ENCODE data around the gene FOXO3.

FOXO3 gene

GRCh38 chr6:108650325-108650724, 89.6 kb downstream of the FOXO3 start:
- WGBS (ENCODE audit: insufficient coverage): no CpG with 5 or more reads among the region's 1 CpG
- POLR2A ChIA-PET: no interaction called here
- no peaks in the 10 kb centered on the region for H3K9me3 ChIP-seq (ENCODE audit: control extremely low read depth in 1 of 5, control insufficient read depth in 4 of 5, insufficient read depth in 2 of 5, low read depth in 1 of 5, low read length in 4 of 5)
- no peak overlapping the region for H3K4me3 ChIP-seq (ENCODE audit: control insufficient read depth in 1 of 7, extremely low read depth in 1 of 7, insufficient read depth in 4 of 7, low read depth in 2 of 7, low read length in 6 of 7)
- no peaks in the 10 kb centered on the region for H3K27me3 ChIP-seq (replicated peaks in 2 of 5; ENCODE audit: control insufficient read depth in 4 of 5, insufficient read depth in 5 of 5, low read length in 4 of 5)
- no peak overlapping the region for H3K27ac ChIP-seq (ENCODE audit: insufficient read depth in 1 of 2, low read depth in 1 of 2, low read length in 2 of 2, poor library complexity in 1 of 2, severe bottlenecking in 2 of 2)
- DNase-seq: no peak
- H3K36me3 ChIP-seq (ENCODE audit: control insufficient read depth in 4 of 4, insufficient read depth in 4 of 4, low read length in 3 of 4): peaks cover 2 to 5% (median 4%) of the 10 kb centered on the region in 4 experiments
- H3K4me1 ChIP-seq (ENCODE audit: control extremely low read depth in 1 of 4, control insufficient read depth in 4 of 4, insufficient read depth in 4 of 4, low read length in 3 of 4): peaks cover 0 to 7% (median 2%) of the 10 kb centered on the region in 4 experiments
- CTCF ChIA-PET: interaction anchor here (3.9 kb wide), 1 partner anchor 12 kb away, joined by 14 read pairs; no protein-coding TSS in a partner anchor

- 83% methylated on average over 1 of the region's 5 CpGs for WGBS (ENCODE audit: insufficient coverage)
- no peak for DNase-seq
- CTCF ChIA-PET: interaction anchor here (3.9 kb wide), 1 partner anchor 13 kb away, joined by 14 read pairs; no protein-coding TSS in a partner anchor
- Histone ChIP-seq H3K27me3 (replicated peaks in 2 of 5; ENCODE audit: control insufficient read depth in 4 of 5, insufficient read depth in 5 of 5, low read length in 4 of 5) (no peaks in the 10 kb centered on the region), H3K4me3 (ENCODE audit: control insufficient read depth in 1 of 7, extremely low read depth in 1 of 7, insufficient read depth in 4 of 7, low read depth in 2 of 7, low read length in 6 of 7) (no peak overlapping the region), H3K4me1 (ENCODE audit: control extremely low read depth in 1 of 4, control insufficient read depth in 4 of 4, insufficient read depth in 4 of 4, low read length in 3 of 4) (peaks cover 0 to 7% (median 2%) of the 10 kb centered on the region in 4 experiments), H3K36me3 (ENCODE audit: control insufficient read depth in 4 of 4, insufficient read depth in 4 of 4, low read length in 3 of 4) (peaks cover 2 to 5% (median 4%) of the 10 kb centered on the region in 4 experiments), H3K9me3 (ENCODE audit: control extremely low read depth in 1 of 5, control insufficient read depth in 4 of 5, insufficient read depth in 2 of 5, low read depth in 1 of 5, low read length in 4 of 5) (no peaks in the 10 kb centered on the region), H3K27ac (ENCODE audit: insufficient read depth in 1 of 2, low read depth in 1 of 2, low read length in 2 of 2, poor library complexity in 1 of 2, severe bottlenecking in 2 of 2) (no peak overlapping the region)
- POLR2A ChIA-PET: interaction anchor here (0.8 to 1.0 kb wide), 2 partner anchors 33 to 88 kb away, joined by 3 read pairs; no protein-coding TSS in a partner anchor
Observed at GRCh38 chr6:108650781-108651180, 90.1 kb downstream of the FOXO3 start.

GRCh38 chr6:108651340-108652227, 90.9 kb downstream of the FOXO3 start:
- peaks cover 0 to 7% (median 2%) of the 10 kb centered on the region in 4 experiments for H3K4me1 ChIP-seq (ENCODE audit: control extremely low read depth in 1 of 4, control insufficient read depth in 4 of 4, insufficient read depth in 4 of 4, low read length in 3 of 4)
- ChIA-PET POLR2A (interaction anchor here (0.8 to 1.0 kb wide), 2 partner anchors 33 to 89 kb away, joined by 3 read pairs; no protein-coding TSS in a partner anchor), CTCF (interaction anchor here (3.9 kb wide), 1 partner anchor 13 kb away, joined by 14 read pairs; no protein-coding TSS in a partner anchor)
- no peak overlapping the region for H3K4me3 ChIP-seq (ENCODE audit: control insufficient read depth in 1 of 7, extremely low read depth in 1 of 7, insufficient read depth in 4 of 7, low read depth in 2 of 7, low read length in 6 of 7)
- H3K9me3 ChIP-seq (ENCODE audit: control extremely low read depth in 1 of 5, control insufficient read depth in 4 of 5, insufficient read depth in 2 of 5, low read depth in 1 of 5, low read length in 4 of 5): no peaks in the 10 kb centered on the region
- DNase-seq: no peak
- peaks cover 0 to 7% (median 3%) of the 10 kb centered on the region in 4 experiments for H3K36me3 ChIP-seq (ENCODE audit: control insufficient read depth in 4 of 4, insufficient read depth in 4 of 4, low read length in 3 of 4)
- H3K27me3 ChIP-seq (replicated peaks in 2 of 5; ENCODE audit: control insufficient read depth in 4 of 5, insufficient read depth in 5 of 5, low read length in 4 of 5): no peaks in the 10 kb centered on the region
- H3K27ac ChIP-seq (ENCODE audit: insufficient read depth in 1 of 2, low read depth in 1 of 2, low read length in 2 of 2, poor library complexity in 1 of 2, severe bottlenecking in 2 of 2): no peak overlapping the region
- WGBS (ENCODE audit: insufficient coverage): 95% methylated on average over 4 of the region's 9 CpGs

GRCh38 chr6:108652375-108652774, 91.7 kb downstream of the FOXO3 start:
- H3K4me1 ChIP-seq (ENCODE audit: control extremely low read depth in 1 of 4, control insufficient read depth in 4 of 4, insufficient read depth in 4 of 4, low read length in 3 of 4): peaks cover 0 to 7% (median 2%) of the 10 kb centered on the region in 4 experiments
- CTCF ChIA-PET: no interaction called here
- no peaks in the 10 kb centered on the region for H3K9me3 ChIP-seq (ENCODE audit: control extremely low read depth in 1 of 5, control insufficient read depth in 4 of 5, insufficient read depth in 2 of 5, low read depth in 1 of 5, low read length in 4 of 5)
- no peaks in the 10 kb centered on the region for H3K27me3 ChIP-seq (replicated peaks in 2 of 5; ENCODE audit: control insufficient read depth in 4 of 5, insufficient read depth in 5 of 5, low read length in 4 of 5)
- H3K36me3 ChIP-seq (ENCODE audit: control insufficient read depth in 4 of 4, insufficient read depth in 4 of 4, low read length in 3 of 4): peaks cover 0 to 7% (median 3%) of the 10 kb centered on the region in 4 experiments
- no peak overlapping the region for H3K27ac ChIP-seq (ENCODE audit: insufficient read depth in 1 of 2, low read depth in 1 of 2, low read length in 2 of 2, poor library complexity in 1 of 2, severe bottlenecking in 2 of 2)
- DNase-seq: no peak
- no peak overlapping the region for H3K4me3 ChIP-seq (ENCODE audit: control insufficient read depth in 1 of 7, extremely low read depth in 1 of 7, insufficient read depth in 4 of 7, low read depth in 2 of 7, low read length in 6 of 7)
- POLR2A ChIA-PET: no interaction called here

GRCh38 chr6:108653949-108654348, 93.2 kb downstream of the FOXO3 start:
- Histone ChIP-seq H3K4me3 (ENCODE audit: control insufficient read depth in 1 of 7, extremely low read depth in 1 of 7, insufficient read depth in 4 of 7, low read depth in 2 of 7, low read length in 6 of 7) (no peak overlapping the region), H3K36me3 (ENCODE audit: control insufficient read depth in 4 of 4, insufficient read depth in 4 of 4, low read length in 3 of 4) (peaks cover 0 to 2% (median 0%) of the 10 kb centered on the region in 4 experiments), H3K27ac (ENCODE audit: insufficient read depth in 1 of 2, low read depth in 1 of 2, low read length in 2 of 2, poor library complexity in 1 of 2, severe bottlenecking in 2 of 2) (no peak overlapping the region), H3K4me1 (ENCODE audit: control extremely low read depth in 1 of 4, control insufficient read depth in 4 of 4, insufficient read depth in 4 of 4, low read length in 3 of 4) (peaks cover 0 to 7% (median 2%) of the 10 kb centered on the region in 4 experiments), H3K27me3 (replicated peaks in 2 of 5; ENCODE audit: control insufficient read depth in 4 of 5, insufficient read depth in 5 of 5, low read length in 4 of 5) (no peaks in the 10 kb centered on the region), H3K9me3 (ENCODE audit: control extremely low read depth in 1 of 5, control insufficient read depth in 4 of 5, insufficient read depth in 2 of 5, low read depth in 1 of 5, low read length in 4 of 5) (no peaks in the 10 kb centered on the region)
- DNase-seq: no peak
- ChIA-PET POLR2A (no interaction called here), CTCF (no interaction called here)
- 80% methylated on average over 2 of the region's 3 CpGs for WGBS (ENCODE audit: insufficient coverage)

DNA sequence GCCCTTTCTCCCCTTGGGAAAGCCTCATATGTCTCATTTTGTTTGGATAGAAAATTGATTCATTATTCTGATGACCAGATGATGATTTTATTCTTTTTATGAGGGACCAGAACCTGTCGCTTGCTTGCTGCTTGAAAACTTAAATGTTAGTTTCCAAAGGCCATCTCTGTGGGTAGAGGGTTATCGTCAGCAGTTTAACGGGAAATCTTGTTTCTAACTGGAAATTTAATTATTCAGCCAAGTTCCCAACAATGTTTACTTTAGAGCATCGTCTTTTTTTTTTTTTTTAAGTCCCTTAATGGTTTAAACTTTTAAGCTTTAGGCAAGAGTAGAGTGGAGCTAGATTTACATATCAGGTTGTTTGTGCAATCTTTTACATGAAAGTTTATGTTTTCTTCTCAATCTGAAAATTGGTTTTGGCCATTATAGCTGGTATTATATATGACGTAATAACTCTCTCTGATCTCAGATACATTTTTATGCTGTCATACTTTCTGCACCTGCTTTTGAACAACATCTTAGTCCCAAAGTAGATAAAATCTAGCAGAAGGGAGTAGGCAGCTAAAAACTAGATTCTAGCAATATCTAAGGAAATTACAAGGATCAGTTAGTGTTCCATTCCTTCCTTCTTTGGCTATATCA, 93.9 kb downstream of the FOXO3 start:
- peaks cover 0 to 2% (median 0%) of the 10 kb centered on the region in 4 experiments for H3K36me3 ChIP-seq (ENCODE audit: control insufficient read depth in 4 of 4, insufficient read depth in 4 of 4, low read length in 3 of 4)
- no peak for DNase-seq
- ChIA-PET CTCF (no interaction called here), POLR2A (no interaction called here)
- H3K4me1 ChIP-seq (ENCODE audit: control extremely low read depth in 1 of 4, control insufficient read depth in 4 of 4, insufficient read depth in 4 of 4, low read length in 3 of 4): peaks cover 0 to 7% (median 2%) of the 10 kb centered on the region in 4 experiments
- 94% methylated on average over 3 of the region's 5 CpGs for WGBS (ENCODE audit: insufficient coverage)
- no peaks in the 10 kb centered on the region for H3K9me3 ChIP-seq (ENCODE audit: control extremely low read depth in 1 of 5, control insufficient read depth in 4 of 5, insufficient read depth in 2 of 5, low read depth in 1 of 5, low read length in 4 of 5)
- H3K4me3 ChIP-seq (ENCODE audit: control insufficient read depth in 1 of 7, extremely low read depth in 1 of 7, insufficient read depth in 4 of 7, low read depth in 2 of 7, low read length in 6 of 7): no peak overlapping the region
- no peak overlapping the region for H3K27ac ChIP-seq (ENCODE audit: insufficient read depth in 1 of 2, low read depth in 1 of 2, low read length in 2 of 2, poor library complexity in 1 of 2, severe bottlenecking in 2 of 2)
- H3K27me3 ChIP-seq (replicated peaks in 2 of 5; ENCODE audit: control insufficient read depth in 4 of 5, insufficient read depth in 5 of 5, low read length in 4 of 5): no peaks in the 10 kb centered on the region
